DND-41 (cell line): ENCODE results near the gene HAUS7.
A peak's percentile ranks its signal among the peaks of the same experiment; 100 is the strongest.

Experiments used
- ATAC-seq: fragments of 200-7000 bp; cut with Tn5 transposase; 3 replicates; pipeline ENCODE4 v1.9.1; 2021; ENCODE audit warnings: low read depth; ENCODE audit not compliant: insufficient read depth
- DNase-seq: peaks from one replicate; pipeline ENCODE4 v3.0.0-alpha.2; 2020
- H2AFZ ChIP-seq: 2 replicates; pipeline ENCODE4 v1.6.0; 2012; ENCODE audit warnings: low read depth, low read length
- H3K27ac ChIP-seq: 2 replicates; pipeline ENCODE4 v1.5.1; 2012; ENCODE audit warnings: low read length, inconsistent platforms
- H3K27me3 ChIP-seq: fragments of 200-600 bp; sonication (generic); 2 replicates; pipeline ENCODE4 v1.6.0; 2012; ENCODE audit warnings: low read length, mild to moderate bottlenecking, inconsistent platforms; ENCODE audit not compliant: insufficient read depth, poor library complexity
- H3K36me3 ChIP-seq: 2 replicates; pipeline ENCODE4 v1.5.1; 2012; ENCODE audit warnings: low read length, inconsistent platforms; ENCODE audit not compliant: insufficient read depth
- H3K4me1 ChIP-seq: 2 replicates; pipeline ENCODE4 v1.5.1; 2012; ENCODE audit warnings: mild to moderate bottlenecking, low read length; ENCODE audit not compliant: insufficient read depth
- H3K4me2 ChIP-seq: 2 replicates; pipeline ENCODE4 v1.6.0; 2012; ENCODE audit warnings: mild to moderate bottlenecking, moderate library complexity, low read length, inconsistent platforms; ENCODE audit not compliant: insufficient read depth
- H3K4me3 ChIP-seq, 2 experiments: fragments of 200-600 bp in 1 of 2; shearing (Covaris generic) in 1 of 2; 2 replicates each; pipeline ENCODE4 v1.5.1; 2012 to 2016; ENCODE audit warnings: inconsistent platforms in 2 of 2, low read length in 2 of 2, mild to moderate bottlenecking in 2 of 2, low read depth in 1 of 2, moderate library complexity in 1 of 2
- H3K79me2 ChIP-seq: 2 replicates; pipeline ENCODE4 v1.6.0; 2012; ENCODE audit warnings: low read length, inconsistent platforms; ENCODE audit not compliant: insufficient read depth
- H3K9ac ChIP-seq: 2 replicates; pipeline ENCODE4 v1.6.0; 2012; ENCODE audit warnings: low read depth, mild to moderate bottlenecking, inconsistent platforms, low read length, moderate library complexity
- H3K9me3 ChIP-seq: 2 replicates; pipeline ENCODE4 v1.5.1; 2012; ENCODE audit warnings: low read length, moderate library complexity, mild to moderate bottlenecking, inconsistent platforms; ENCODE audit not compliant: insufficient read depth, severe bottlenecking
- H4K20me1 ChIP-seq: 2 replicates; pipeline ENCODE4 v1.6.0; 2012; ENCODE audit warnings: low read length; ENCODE audit not compliant: insufficient read depth
- EZH2 ChIP-seq: IDR thresholded peaks from 3 replicates; pipeline ENCODE4 v1.6.1; 2012; ENCODE audit warnings: borderline replicate concordance, low read depth, mild to moderate bottlenecking, moderate library complexity, low read length, inconsistent platforms; ENCODE audit not compliant: severe bottlenecking
- TF ChIP-seq, protein P1 (sequence below): IDR thresholded peaks from 2 replicates; pipeline ENCODE4 v1.5.1; 2012; ENCODE audit warnings: borderline replicate concordance, low read length, moderate library complexity, mild to moderate bottlenecking; ENCODE audit not compliant: poor library complexity, severe bottlenecking; ENCODE audit errors: extremely low read depth

HAUS7 gene

DNA sequence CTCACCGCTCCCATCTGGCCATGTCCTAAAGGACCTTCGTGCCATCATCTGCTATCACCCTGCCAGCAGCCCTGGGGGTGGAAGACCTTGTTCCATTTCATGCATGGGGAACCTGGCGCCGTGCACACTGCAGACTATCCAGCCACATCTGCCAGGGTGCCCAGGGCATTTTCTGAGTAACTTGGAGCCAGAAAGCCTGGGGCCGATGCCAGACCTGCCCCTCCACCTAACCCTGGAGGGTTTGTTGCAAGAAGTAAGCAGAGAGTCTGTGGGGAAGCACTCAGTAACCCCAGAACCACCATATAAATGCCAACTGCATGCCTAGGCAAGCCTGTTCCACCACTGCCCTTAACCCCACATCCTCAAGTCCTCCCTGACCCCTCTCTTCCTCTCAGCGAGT lies 7.3 kb downstream of the HAUS7 start:
- no peaks in the 10 kb centered on the region for H3K9me3 ChIP-seq
- H3K9ac ChIP-seq = no peak overlapping the region
- no peak for TF ChIP-seq EZH2
- TF ChIP-seq, protein P1, sequence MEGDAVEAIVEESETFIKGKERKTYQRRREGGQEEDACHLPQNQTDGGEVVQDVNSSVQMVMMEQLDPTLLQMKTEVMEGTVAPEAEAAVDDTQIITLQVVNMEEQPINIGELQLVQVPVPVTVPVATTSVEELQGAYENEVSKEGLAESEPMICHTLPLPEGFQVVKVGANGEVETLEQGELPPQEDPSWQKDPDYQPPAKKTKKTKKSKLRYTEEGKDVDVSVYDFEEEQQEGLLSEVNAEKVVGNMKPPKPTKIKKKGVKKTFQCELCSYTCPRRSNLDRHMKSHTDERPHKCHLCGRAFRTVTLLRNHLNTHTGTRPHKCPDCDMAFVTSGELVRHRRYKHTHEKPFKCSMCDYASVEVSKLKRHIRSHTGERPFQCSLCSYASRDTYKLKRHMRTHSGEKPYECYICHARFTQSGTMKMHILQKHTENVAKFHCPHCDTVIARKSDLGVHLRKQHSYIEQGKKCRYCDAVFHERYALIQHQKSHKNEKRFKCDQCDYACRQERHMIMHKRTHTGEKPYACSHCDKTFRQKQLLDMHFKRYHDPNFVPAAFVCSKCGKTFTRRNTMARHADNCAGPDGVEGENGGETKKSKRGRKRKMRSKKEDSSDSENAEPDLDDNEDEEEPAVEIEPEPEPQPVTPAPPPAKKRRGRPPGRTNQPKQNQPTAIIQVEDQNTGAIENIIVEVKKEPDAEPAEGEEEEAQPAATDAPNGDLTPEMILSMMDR = no peak
- H3K4me3 ChIP-seq = no peak overlapping the region
- peaks cover 47% of the 10 kb centered on the region for H3K36me3 ChIP-seq
- no peaks in the 10 kb centered on the region for H3K27me3 ChIP-seq
- no peaks in the 10 kb centered on the region for H3K4me1 ChIP-seq
- peaks cover 19% of the 10 kb centered on the region for H4K20me1 ChIP-seq
- no peak overlapping the region for H2AFZ ChIP-seq
- DNase-seq (no peak), ATAC-seq (no peak)
- H3K27ac ChIP-seq = no peak overlapping the region
- peaks cover 10% of the 10 kb centered on the region; the same call in 1 of the 2 replicates for H3K79me2 ChIP-seq
- no peak overlapping the region for H3K4me2 ChIP-seq

DNA sequence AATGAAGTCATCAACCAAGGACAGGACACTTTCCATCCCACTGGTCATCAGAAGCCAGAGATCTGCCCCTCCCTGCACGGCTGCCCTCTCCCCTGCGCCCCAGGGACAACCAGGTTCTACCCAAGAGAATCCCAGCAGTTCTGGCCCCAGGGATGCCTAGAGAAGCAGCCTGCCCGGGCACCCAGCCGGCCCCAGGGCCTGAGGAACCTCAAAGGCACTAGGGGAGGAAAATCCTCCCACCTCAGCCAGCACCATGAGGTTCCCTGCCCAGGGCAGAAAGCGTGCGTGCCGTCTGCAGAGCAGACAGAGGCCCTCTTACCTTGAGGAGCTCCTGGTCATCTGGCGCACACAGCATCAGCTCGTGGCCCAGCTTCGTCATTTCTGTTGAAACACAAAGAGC lies 8.1 kb downstream of the HAUS7 start:
- no peak overlapping the region for H3K27ac ChIP-seq
- H3K4me1 ChIP-seq = no peaks in the 10 kb centered on the region
- H3K79me2 ChIP-seq = peaks cover 3% of the 10 kb centered on the region; the same call in 1 of the 2 replicates
- peaks cover 47% of the 10 kb centered on the region for H3K36me3 ChIP-seq
- H3K4me3 ChIP-seq = no peak overlapping the region
- no peak for TF ChIP-seq EZH2
- TF ChIP-seq, protein P1 = no peak
- DNase-seq = no peak
- H3K4me2 ChIP-seq = no peak overlapping the region
- ATAC-seq = no peak
- H3K9ac ChIP-seq = no peak overlapping the region
- no peaks in the 10 kb centered on the region for H3K9me3 ChIP-seq
- H4K20me1 ChIP-seq = peaks cover 19% of the 10 kb centered on the region; the same call in 1 of the 2 replicates
- no peaks in the 10 kb centered on the region for H3K27me3 ChIP-seq
- no peak overlapping the region for H2AFZ ChIP-seq

DNA sequence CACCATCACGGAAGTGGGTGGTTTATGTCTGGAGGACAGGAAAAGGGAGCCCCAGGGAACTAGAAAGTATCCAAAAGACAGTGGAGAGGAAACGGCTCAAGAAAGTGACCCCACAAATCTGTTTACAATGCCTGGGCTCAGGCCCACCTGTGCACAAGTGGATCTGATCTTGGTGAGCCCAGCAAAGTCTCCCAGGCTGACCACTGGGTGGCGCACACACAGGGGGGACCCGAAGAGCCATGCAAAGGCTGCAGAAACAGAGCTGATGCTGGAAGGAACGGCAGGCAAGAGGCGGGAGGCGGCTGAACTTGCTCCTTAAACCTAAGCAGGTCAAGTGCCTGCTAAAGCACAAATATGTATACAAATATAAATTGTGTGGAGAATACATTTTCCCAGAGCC lies 9.6 kb downstream of the HAUS7 start:
- H3K9ac ChIP-seq = no peak overlapping the region
- no peak overlapping the region for H3K4me2 ChIP-seq
- ATAC-seq = peak; percentile 72
- no peak overlapping the region for H3K4me3 ChIP-seq
- TF ChIP-seq, protein P1 = peak; percentile 59
- TF ChIP-seq EZH2 = no peak
- H3K36me3 ChIP-seq = peaks cover 55% of the 10 kb centered on the region
- H3K4me1 ChIP-seq = no peaks in the 10 kb centered on the region
- H3K79me2 ChIP-seq = peaks cover 1% of the 10 kb centered on the region; the same call in 1 of the 2 replicates
- DNase-seq = peak; percentile 37
- no peak overlapping the region for H2AFZ ChIP-seq
- H4K20me1 ChIP-seq = peaks cover 18% of the 10 kb centered on the region; the same call in 1 of the 2 replicates
- H3K9me3 ChIP-seq = no peaks in the 10 kb centered on the region
- no peaks in the 10 kb centered on the region for H3K27me3 ChIP-seq
- H3K27ac ChIP-seq = no peak overlapping the region

DNA sequence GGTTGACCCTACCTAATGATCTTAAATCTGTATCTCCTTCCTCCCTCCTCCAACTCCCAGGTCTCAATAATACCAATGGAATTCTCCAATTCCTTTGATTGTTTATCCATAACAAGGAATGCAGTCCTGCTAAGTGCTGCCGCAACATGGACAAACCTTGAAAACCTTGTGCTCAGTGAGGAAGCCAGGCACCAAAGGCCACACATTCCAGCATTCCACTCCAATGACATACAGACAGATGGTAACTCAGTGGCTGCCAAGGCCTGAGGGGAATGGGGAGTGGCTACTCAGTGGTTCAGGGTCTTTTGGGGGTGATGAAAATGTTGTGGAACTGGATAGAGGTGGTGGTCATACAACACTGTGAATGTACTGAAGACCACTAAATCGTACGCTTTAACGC lies 10.4 kb downstream of the HAUS7 start:
- H3K9ac ChIP-seq = no peak overlapping the region
- H3K4me1 ChIP-seq = no peaks in the 10 kb centered on the region
- H3K9me3 ChIP-seq = no peaks in the 10 kb centered on the region
- H3K27me3 ChIP-seq = no peaks in the 10 kb centered on the region
- H3K4me2 ChIP-seq = no peak overlapping the region
- no peak for TF ChIP-seq EZH2
- TF ChIP-seq, protein P1 = no peak
- peaks cover 60% of the 10 kb centered on the region for H3K36me3 ChIP-seq
- H3K27ac ChIP-seq = no peak overlapping the region
- no peak overlapping the region for H2AFZ ChIP-seq
- H3K4me3 ChIP-seq = no peak overlapping the region
- no peak for ATAC-seq
- peaks cover 15% of the 10 kb centered on the region; the same call in 1 of the 2 replicates for H4K20me1 ChIP-seq
- H3K79me2 ChIP-seq = no peaks in the 10 kb centered on the region
- no peak for DNase-seq
